PC-3 (cell line): ENCODE data around the gene PRPF38B. TPM values are rescaled to one million over a fixed set of nuclear protein-coding genes. Genes with fewer than 3 reads are reported as not detected.
A peak's percentile ranks its signal among the peaks of the same experiment; 100 is the strongest.

Experiments
- ATAC-seq: fragments of 200-7000 bp; cut with Tn5 transposase; 2 replicates; pipeline ENCODE4 v1.9.1; 2020; ENCODE audit warnings: mild to moderate bottlenecking, moderate library complexity
- BruUV-seq: library from RNA; stranded (reverse); fragments of 400-500 nt; replicated peaks from 2 replicates; lab custom pipeline; 2021; lab: Mats Ljungman, UMichigan
- CTCF ChIA-PET: fragments of 300-600 bp; sonication (Branson Sonifier 250); formaldehyde crosslinking; loops from one replicate; lab custom pipeline; 2022; ENCODE audit warnings: antibody characterized with exemption; lab: Charles Lee
- POLR2A ChIA-PET: fragments of 300-600 bp; sonication (Branson Sonifier 250); formaldehyde crosslinking; loops from one replicate; lab custom pipeline; 2022; ENCODE audit warnings: antibody characterized with exemption; ENCODE audit not compliant: unreplicated experiment; lab: Charles Lee
- DNase-seq: peaks from one replicate; pipeline ENCODE4 v3.0.0-alpha.2; 2015
- H2AFZ ChIP-seq: fragments of 300-600 bp; sonication (generic); 2 replicates; pipeline ENCODE4 v1.6.0; 2016; ENCODE audit warnings: antibody characterized with exemption, low read length
- H3F3A ChIP-seq: fragments of 300-600 bp; sonication (generic); one replicate; pipeline ENCODE4 v1.6.0; 2017; ENCODE audit warnings: antibody characterized with exemption, low read length, control low read depth, mild to moderate bottlenecking; ENCODE audit not compliant: unreplicated experiment
- H3K27ac ChIP-seq: fragments of 300-600 bp; sonication (generic); 2 replicates; pipeline ENCODE4 v1.5.1; 2016; ENCODE audit warnings: mild to moderate bottlenecking, low read length
- H3K27me3 ChIP-seq: fragments of 300-600 bp; sonication (generic); 2 replicates; pipeline ENCODE4 v1.6.1; 2016; ENCODE audit warnings: low read length, mixed read lengths
- H3K36me3 ChIP-seq: fragments of 300-600 bp; sonication (generic); 2 replicates; pipeline ENCODE4 v1.6.1; 2016; ENCODE audit warnings: low read depth, mixed run types, low read length, mixed read lengths
- H3K4me1 ChIP-seq: fragments of 300-600 bp; sonication (generic); 2 replicates; pipeline ENCODE4 v1.5.1; 2016; ENCODE audit warnings: low read length; ENCODE audit not compliant: insufficient read depth
- H3K4me2 ChIP-seq: fragments of 300-600 bp; sonication (generic); 2 replicates; pipeline ENCODE4 v1.6.0; 2016; ENCODE audit warnings: low read length
- H3K4me3 ChIP-seq: fragments of 300-600 bp; sonication (generic); 2 replicates; pipeline ENCODE4 v1.5.1; 2016; ENCODE audit warnings: mild to moderate bottlenecking, low read length, mixed read lengths
- H3K79me2 ChIP-seq: fragments of 300-600 bp; sonication (generic); 2 replicates; pipeline ENCODE4 v1.6.1; 2017; ENCODE audit warnings: low read length, mixed read lengths
- H3K9ac ChIP-seq: fragments of 300-600 bp; sonication (generic); 2 replicates; pipeline ENCODE4 v1.6.0; 2016; ENCODE audit warnings: mild to moderate bottlenecking, low read length
- H3K9me2 ChIP-seq: fragments of 300-600 bp; sonication (generic); replicated peaks from 2 replicates; pipeline ENCODE4 v1.6.1; 2016; ENCODE audit warnings: mixed run types, low read length, mixed read lengths
- H3K9me3 ChIP-seq: fragments of 300-600 bp; sonication (generic); 2 replicates; pipeline ENCODE4 v1.6.1; 2016; ENCODE audit warnings: low read length, mixed read lengths
- H4K20me1 ChIP-seq: fragments of 300-600 bp; sonication (generic); 2 replicates; pipeline ENCODE4 v1.6.1; 2016; ENCODE audit warnings: low read length, mixed read lengths
- CTCF ChIP-seq: fragments of 300-600 bp; sonication (generic); conservative IDR thresholded peaks from 2 replicates; pipeline ENCODE4 v1.5.1; 2017; ENCODE audit warnings: antibody characterized with exemption, low read depth, mild to moderate bottlenecking, low read length
- EZH2 ChIP-seq: fragments of 300-600 bp; sonication (generic); IDR thresholded peaks from one replicate; pipeline ENCODE4 v1.6.1; 2017; ENCODE audit warnings: antibody characterized with exemption, mild to moderate bottlenecking, low read length; ENCODE audit not compliant: unreplicated experiment
- EZH2phosphoT487 ChIP-seq: fragments of 300-600 bp; sonication (generic); IDR thresholded peaks from 2 replicates; pipeline ENCODE4 v1.6.1; 2018; ENCODE audit warnings: mild to moderate bottlenecking, antibody characterized with exemption, low read length, borderline replicate concordance
- intact Hi-C: fragments of 100-400 bp; cut with micrococcal nuclease; formaldehyde crosslinking; loops from 2 replicates; pipeline ENCODE4 v1.9.0; 2023
- total RNA-seq: library from RNA; depleted of rRNA; stranded (reverse); fragments of >200 nt; gene quantifications from 2 replicates; pipeline ENCODE4 v1.2.3, GENCODE V29; 2014

The PRPF38B gene
- total RNA-seq, 1 experiment from 2014 or later, result 21.9 TPM

- no peak overlapping the region for H3K4me3 ChIP-seq
- POLR2A ChIA-PET, result no interaction called here
Observed at GRCh38 chr1:108745980-108746381, 53.9 kb downstream of the PRPF38B start.

GRCh38 chr1:108746382-108747170 lies 54.5 kb downstream of the PRPF38B start, which contains the start of gene STXBP3:
TSS of gene STXBP3 (plus strand) at chr1:108746674. CDS start at chr1:108746738, 64 bp downstream.
- Histone ChIP-seq H2AFZ (peak within 1 kb of the TSS; percentile 85), H3K9me3 (no peaks in the 10 kb centered on the region), H3K9ac (peak within 1 kb of the TSS; percentile 85), H3K27ac (peak within 1 kb of the TSS; percentile 62), H3K36me3 (peaks cover 2% of the 10 kb centered on the region; the same call in 1 of the 2 replicates), H3K9me2 (no peaks in the 10 kb centered on the region), H3K4me1 (peaks cover 7% of the 10 kb centered on the region), H3K27me3 (no peaks in the 10 kb centered on the region), H3F3A (no peaks in the 10 kb centered on the region), H3K4me3 (peak within 1 kb of the TSS; percentile 95), H3K79me2 (peaks cover 36% of the 10 kb centered on the region), H3K4me2 (peak within 1 kb of the TSS; percentile 85), H4K20me1 (peaks cover 5% of the 10 kb centered on the region; the same call in 1 of the 2 replicates)
- TF ChIP-seq CTCF (peak; percentile 90), EZH2 (no peak), EZH2phosphoT487 (no peak)
- CTCF ChIA-PET, result interaction anchor here (0.6 kb wide), 1 partner anchor 12 kb away, joined by 3 read pairs; no protein-coding TSS in a partner anchor
- POLR2A ChIA-PET, result interaction anchor here (0.5 kb wide), 1 partner anchor 84 kb away, joined by 3 read pairs; no protein-coding TSS in a partner anchor
- BruUV-seq, result no TSS peak
- DNase-seq (peak; percentile 99), ATAC-seq (peak; percentile 90)
- intact Hi-C loops, result loop anchor here (1.0 to 5.0 kb wide), 4 partner anchors 42 to 331 kb away; partner anchors contain the start of genes PRPF38B and TAF13

More at GRCh38 chr1:108745980-108746381, 53.9 kb downstream of the PRPF38B start:
- no peak for TF ChIP-seq CTCF
- no peak for TF ChIP-seq EZH2phosphoT487
- no peak for TF ChIP-seq EZH2
- H2AFZ ChIP-seq, result peak overlapping the region; percentile 73
- no peaks in the 10 kb centered on the region for H3K9me3 ChIP-seq
- no peak overlapping the region for H3K27ac ChIP-seq
- BruUV-seq, result no TSS peak
- no peaks in the 10 kb centered on the region for H3F3A ChIP-seq
- H3K79me2 ChIP-seq, result peaks cover 35% of the 10 kb centered on the region
- ATAC-seq, result no peak
- peaks cover 5% of the 10 kb centered on the region; the same call in 1 of the 2 replicates for H4K20me1 ChIP-seq
- CTCF ChIA-PET, result no interaction called here
- H3K9me2 ChIP-seq, result no peaks in the 10 kb centered on the region
- peak overlapping the region; percentile 28; the same call in 1 of the 2 replicates for H3K4me2 ChIP-seq
- no peaks in the 10 kb centered on the region for H3K27me3 ChIP-seq
- intact Hi-C loops, result loop anchor here (1.0 to 5.0 kb wide), 4 partner anchors 42 to 331 kb away; partner anchors contain the start of genes PRPF38B and TAF13
- no peak overlapping the region for H3K9ac ChIP-seq
- peaks cover 7% of the 10 kb centered on the region for H3K4me1 ChIP-seq
- DNase-seq, result no peak
- H3K36me3 ChIP-seq, result peaks cover 2% of the 10 kb centered on the region; the same call in 1 of the 2 replicates
